IMR-90 (cell line): ENCODE data around the gene TEKT1. TPM values are rescaled to one million over a fixed set of nuclear protein-coding genes. Genes with fewer than 3 reads are reported as not detected.
A peak's percentile ranks its signal among the peaks of the same experiment; 100 is the strongest.

Experiments used
- ATAC-seq: fragments of 200-7000 bp; cut with Tn5 transposase; 2 replicates; pipeline ENCODE4 v1.9.1; 2020; ENCODE audit warnings: low read depth, mild to moderate bottlenecking, moderate library complexity
- BruUV-seq: library from RNA; stranded (reverse); fragments of 400-500 nt; replicated peaks from 2 replicates; lab custom pipeline; 2021; lab: Mats Ljungman, UMichigan
- CTCF ChIA-PET: fragments of 300-600 bp; formaldehyde crosslinking; extraction: SDS; loops from one replicate; lab custom pipeline; 2021; ENCODE audit warnings: antibody characterized with exemption; lab: Yijun Ruan, JAX
- POLR2A ChIA-PET: fragments of 300-600 bp; sonication (Branson Sonifier 250); formaldehyde crosslinking; loops from one replicate; lab custom pipeline; 2022; ENCODE audit warnings: antibody characterized with exemption; ENCODE audit not compliant: unreplicated experiment; lab: Charles Lee
- DNase-seq: peaks from one replicate; pipeline ENCODE4 v3.0.0; 2013
- H2AFZ ChIP-seq: replicated peaks from 2 replicates; pipeline ENCODE3; 2013; ENCODE audit warnings: low read length, mild to moderate bottlenecking; ENCODE audit not compliant: poor library complexity
- H2AK5ac ChIP-seq: 2 replicates; pipeline ENCODE4 v1.6.1; 2013; ENCODE audit warnings: low read depth, low read length, inconsistent platforms
- H2AK9ac ChIP-seq: replicated peaks from 2 replicates; pipeline ENCODE3; 2013; ENCODE audit warnings: mild to moderate bottlenecking, low read depth, low read length, moderate library complexity; ENCODE audit not compliant: poor library complexity
- H2BK120ac ChIP-seq: 2 replicates; pipeline ENCODE4 v1.6.1; 2013; ENCODE audit warnings: low read depth, low read length, inconsistent platforms
- H2BK15ac ChIP-seq: 3 replicates; pipeline ENCODE4 v1.6.1; 2013; ENCODE audit warnings: low read depth, low read length, inconsistent platforms
- H2BK20ac ChIP-seq: 2 replicates; pipeline ENCODE4 v1.6.1; 2013; ENCODE audit warnings: low read depth, mild to moderate bottlenecking, inconsistent platforms, low read length, moderate library complexity
- H2BK5ac ChIP-seq: 2 replicates; pipeline ENCODE4 v1.6.1; 2013; ENCODE audit warnings: mild to moderate bottlenecking, low read depth, low read length, inconsistent platforms; ENCODE audit not compliant: poor library complexity, severe bottlenecking
- H3K14ac ChIP-seq: replicated peaks from 2 replicates; pipeline ENCODE4 v1.6.1; 2013; ENCODE audit warnings: low read depth, low read length, inconsistent platforms
- H3K18ac ChIP-seq: 2 replicates; pipeline ENCODE4 v1.6.1; 2013; ENCODE audit warnings: low read depth, low read length, control low read depth
- H3K23ac ChIP-seq: 2 replicates; pipeline ENCODE4 v1.6.1; 2013; ENCODE audit warnings: low read depth, low read length, inconsistent platforms
- H3K27ac ChIP-seq: 2 replicates; pipeline ENCODE4 v1.5.1; 2013; ENCODE audit warnings: mild to moderate bottlenecking, control low read depth, low read length; ENCODE audit not compliant: insufficient read depth
- H3K27me3 ChIP-seq: 2 replicates; pipeline ENCODE4 v1.6.1; 2013; ENCODE audit warnings: low read length; ENCODE audit not compliant: control insufficient read depth, insufficient read depth
- H3K36me3 ChIP-seq: 2 replicates; pipeline ENCODE4 v1.6.1; 2013; ENCODE audit warnings: low read length, mixed read lengths; ENCODE audit not compliant: control insufficient read depth, insufficient read depth
- H3K4ac ChIP-seq: 2 replicates; pipeline ENCODE4 v1.6.1; 2013; ENCODE audit warnings: low read depth, low read length, inconsistent platforms
- H3K4me1 ChIP-seq: 2 replicates; pipeline ENCODE4 v1.6.1; 2013; ENCODE audit warnings: low read length, mixed read lengths; ENCODE audit not compliant: control insufficient read depth, insufficient read depth
- H3K4me2 ChIP-seq: 2 replicates; pipeline ENCODE4 v1.6.1; 2013; ENCODE audit warnings: low read depth, mild to moderate bottlenecking, control low read depth, low read length, moderate library complexity
- H3K4me3 ChIP-seq: 2 replicates; pipeline ENCODE4 v1.5.1; 2013; ENCODE audit warnings: low read depth, mild to moderate bottlenecking, control low read depth, low read length, moderate library complexity; ENCODE audit not compliant: insufficient read depth
- H3K56ac ChIP-seq: 2 replicates; pipeline ENCODE4 v1.6.1; 2013; ENCODE audit warnings: low read length, inconsistent platforms; ENCODE audit not compliant: insufficient read depth; ENCODE audit errors: extremely low read depth
- H3K79me1 ChIP-seq, 2 experiments: 2 replicates each; pipeline ENCODE4 v1.6.1; 2013; ENCODE audit warnings: low read length in 2 of 2, inconsistent platforms in 1 of 2, low read depth in 1 of 2
- H3K9ac ChIP-seq: 2 replicates; pipeline ENCODE4 v1.6.1; 2013; ENCODE audit warnings: low read depth, low read length, control low read depth
- H3K9me1 ChIP-seq: 2 replicates; pipeline ENCODE4 v1.6.1; 2013; ENCODE audit warnings: low read length, inconsistent platforms; ENCODE audit not compliant: insufficient read depth
- H3K9me3 ChIP-seq: 2 replicates; pipeline ENCODE4 v1.6.1; 2013; ENCODE audit warnings: low read length; ENCODE audit not compliant: control insufficient read depth, insufficient read depth
- H4K20me1 ChIP-seq: 2 replicates; pipeline ENCODE4 v1.6.1; 2013; ENCODE audit warnings: low read length, inconsistent platforms; ENCODE audit not compliant: insufficient read depth
- H4K5ac ChIP-seq: 2 replicates; pipeline ENCODE4 v1.6.1; 2013; ENCODE audit warnings: mild to moderate bottlenecking, low read depth, low read length, control low read depth
- H4K8ac ChIP-seq, 2 experiments: 2 replicates each; pipeline ENCODE4 v1.6.1; 2013; ENCODE audit warnings: low read depth in 2 of 2, low read length in 2 of 2, control low read depth in 1 of 2, inconsistent platforms in 1 of 2
- H4K91ac ChIP-seq: 2 replicates; pipeline ENCODE4 v1.6.1; 2013; ENCODE audit warnings: low read depth, low read length, inconsistent platforms; ENCODE audit not compliant: insufficient read depth
- BHLHE40 ChIP-seq: fragments of 150-350 bp; IDR thresholded peaks from 2 replicates; pipeline ENCODE4 v1.6.1; 2016; ENCODE audit warnings: mild to moderate bottlenecking, low read depth, low read length
- CEBPB ChIP-seq: IDR thresholded peaks from 2 replicates; pipeline ENCODE4 v1.6.1; 2012; ENCODE audit warnings: low read depth, low read length, improper control_type of control experiment
- CHD1 ChIP-seq: IDR thresholded peaks from 2 replicates; pipeline ENCODE4 v1.6.1; 2012; ENCODE audit warnings: low read depth, low read length, improper control_type of control experiment
- ELK1 ChIP-seq: fragments of 150-350 bp; IDR thresholded peaks from 2 replicates; pipeline ENCODE4 v1.6.1; 2016; ENCODE audit warnings: low read depth, mild to moderate bottlenecking, low read length, moderate library complexity, borderline replicate concordance
- FOS ChIP-seq: fragments of 150-350 bp; IDR thresholded peaks from 2 replicates; pipeline ENCODE4 v1.6.1; 2016; ENCODE audit warnings: low read depth, low read length
- MAFK ChIP-seq: IDR thresholded peaks from 2 replicates; pipeline ENCODE4 v1.6.1; 2012; ENCODE audit warnings: low read depth, low read length, improper control_type of control experiment
- MAZ ChIP-seq: IDR thresholded peaks from 2 replicates; pipeline ENCODE4 v1.6.1; 2012; ENCODE audit warnings: low read depth, mild to moderate bottlenecking, low read length, improper control_type of control experiment, moderate library complexity, borderline replicate concordance
- MXI1 ChIP-seq: IDR thresholded peaks from 2 replicates; pipeline ENCODE4 v1.6.1; 2012; ENCODE audit warnings: low read depth, mild to moderate bottlenecking, low read length, moderate library complexity, borderline replicate concordance
- NFE2L2 ChIP-seq: fragments of 150-350 bp; IDR thresholded peaks from 2 replicates; pipeline ENCODE4 v1.6.1; 2016; ENCODE audit warnings: low read depth, mild to moderate bottlenecking, low read length
- POLR2A ChIP-seq: IDR thresholded peaks from 2 replicates; pipeline ENCODE4 v1.6.1; 2012; ENCODE audit warnings: mild to moderate bottlenecking, low read depth, low read length
- RCOR1 ChIP-seq: IDR thresholded peaks from 2 replicates; pipeline ENCODE4 v1.6.1; 2012; ENCODE audit warnings: mild to moderate bottlenecking, low read length, improper control_type of control experiment; ENCODE audit not compliant: insufficient replicate concordance
- RFX5 ChIP-seq: IDR thresholded peaks from 2 replicates; pipeline ENCODE4 v1.8.0; 2012; ENCODE audit warnings: low read depth, mild to moderate bottlenecking, low read length, moderate library complexity
- SMC3 ChIP-seq: fragments of 150-350 bp; IDR thresholded peaks from 2 replicates; pipeline ENCODE4 v1.6.1; 2016; ENCODE audit warnings: low read depth, mild to moderate bottlenecking, antibody characterized with exemption, low read length, moderate library complexity
- USF2 ChIP-seq: fragments of 150-350 bp; IDR thresholded peaks from 2 replicates; pipeline ENCODE4 v1.6.1; 2017; ENCODE audit warnings: mild to moderate bottlenecking, antibody characterized with exemption, low read length, low read depth
- WGBS, 2 experiments: methylation state at CpG; one replicate each; pipeline versions ENCODE4 v1.1.5 to v1.1.7; 2013; ENCODE audit warnings: missing lambda C conversion rate in 2 of 2; ENCODE audit not compliant: insufficient read length in 1 of 2; ENCODE audit errors: extremely low coverage in 2 of 2; 5-methylcytosine and 5-hydroxymethylcytosine counted together
- dilution Hi-C: fragments of 300-500 bp; cut with HindIII; formaldehyde crosslinking; loops from one replicate; pipeline ENCODE4 v1.14.3; 2018; ENCODE audit warnings: low sequenced_read_pairs; ENCODE audit not compliant: unreplicated experiment
- in situ Hi-C: fragments of 300-500 bp; cut with MboI; formaldehyde crosslinking; loops from 3 replicates; pipeline ENCODE4 v1.14.3; 2019; ENCODE audit warnings: low sequenced_read_pairs, inconsistent platforms, mixed read lengths
- intact Hi-C: fragments of 100-400 bp; cut with micrococcal nuclease; formaldehyde crosslinking; loops from 2 replicates; pipeline ENCODE4 v1.10.0; 2022
- polyA plus RNA-seq, 3 experiments: library from polyadenylated mRNA; depleted of rRNA; stranded (reverse); fragments of >200 nt; gene quantifications; 2 replicates each; pipeline ENCODE4 v1.2.3, GENCODE V29; 2012; ENCODE audit warnings: low replicate concordance in 1 of 3
- total RNA-seq: library from RNA; depleted of rRNA; stranded (reverse); fragments of >200 nt; gene quantifications from 2 replicates; pipeline ENCODE4 v1.2.3, GENCODE V29; 2012
- TF ChIP-seq, protein P1 (sequence below): conservative IDR thresholded peaks from 2 replicates; pipeline ENCODE4 v1.5.1; 2012; ENCODE audit warnings: mild to moderate bottlenecking, low read depth, low read length, improper control_type of control experiment

TEKT1 gene
- total and polyA plus RNA-seq, 2 of the 4 experiments (the other 2 are of a cell fraction): not detected

- in situ Hi-C loops: no loop called here
- H4K91ac ChIP-seq: peak overlapping the region; percentile 95
- H3K4me2 ChIP-seq: no peak overlapping the region
- no peak overlapping the region; the same call in 1 of the 2 replicates for H3K9ac ChIP-seq
- H3K14ac ChIP-seq: peak overlapping the region; percentile 90
- peak overlapping the region; percentile 68 for H2AFZ ChIP-seq
- WGBS, 2 experiments: no CpG with 5 or more reads among the region's 6 CpGs
- H4K20me1 ChIP-seq: no peaks in the 10 kb centered on the region
- peak overlapping the region; percentile 94 for H3K4ac ChIP-seq
- H3K36me3 ChIP-seq: no peaks in the 10 kb centered on the region
- H3K9me1 ChIP-seq: peaks cover 12% of the 10 kb centered on the region
- ChIA-PET CTCF (no interaction called here), POLR2A (no interaction called here)
- H2BK20ac ChIP-seq: peak overlapping the region; percentile 94
- TF ChIP-seq MXI1 (no peak), ELK1 (no peak), RFX5 (no peak), USF2 (no peak), CEBPB (no peak), MAFK (no peak), MAZ (no peak), SMC3 (no peak), NFE2L2 (no peak), CHD1 (no peak), FOS (no peak), RCOR1 (no peak), BHLHE40 (no peak), POLR2A (no peak)
- TF ChIP-seq, protein P1, sequence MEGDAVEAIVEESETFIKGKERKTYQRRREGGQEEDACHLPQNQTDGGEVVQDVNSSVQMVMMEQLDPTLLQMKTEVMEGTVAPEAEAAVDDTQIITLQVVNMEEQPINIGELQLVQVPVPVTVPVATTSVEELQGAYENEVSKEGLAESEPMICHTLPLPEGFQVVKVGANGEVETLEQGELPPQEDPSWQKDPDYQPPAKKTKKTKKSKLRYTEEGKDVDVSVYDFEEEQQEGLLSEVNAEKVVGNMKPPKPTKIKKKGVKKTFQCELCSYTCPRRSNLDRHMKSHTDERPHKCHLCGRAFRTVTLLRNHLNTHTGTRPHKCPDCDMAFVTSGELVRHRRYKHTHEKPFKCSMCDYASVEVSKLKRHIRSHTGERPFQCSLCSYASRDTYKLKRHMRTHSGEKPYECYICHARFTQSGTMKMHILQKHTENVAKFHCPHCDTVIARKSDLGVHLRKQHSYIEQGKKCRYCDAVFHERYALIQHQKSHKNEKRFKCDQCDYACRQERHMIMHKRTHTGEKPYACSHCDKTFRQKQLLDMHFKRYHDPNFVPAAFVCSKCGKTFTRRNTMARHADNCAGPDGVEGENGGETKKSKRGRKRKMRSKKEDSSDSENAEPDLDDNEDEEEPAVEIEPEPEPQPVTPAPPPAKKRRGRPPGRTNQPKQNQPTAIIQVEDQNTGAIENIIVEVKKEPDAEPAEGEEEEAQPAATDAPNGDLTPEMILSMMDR: no peak
- intact Hi-C loops: loop anchor here (2.0 to 10.0 kb wide), 2 partner anchors 89 to 261 kb away; a partner anchor contains a TSS
- H2AK5ac ChIP-seq: peak overlapping the region; percentile 81
- peak overlapping the region; percentile 83 for H2BK5ac ChIP-seq
- no peak overlapping the region for H2AK9ac ChIP-seq
- H4K5ac ChIP-seq: peak overlapping the region; percentile 84; the same call in 1 of the 2 replicates
- no peak overlapping the region for H3K4me3 ChIP-seq
- H3K9me3 ChIP-seq: no peaks in the 10 kb centered on the region
- dilution Hi-C loops: no loop called here
- no peaks in the 10 kb centered on the region for H3K27me3 ChIP-seq
- no peaks in the 10 kb centered on the region for H3K79me1 ChIP-seq
- peak overlapping the region; percentile 95 for H2BK120ac ChIP-seq
- peak overlapping the region; percentile 75 to 91 for H4K8ac ChIP-seq
- H3K4me1 ChIP-seq: peaks cover 15% of the 10 kb centered on the region
- peak overlapping the region; percentile 75 for H3K18ac ChIP-seq
- H3K27ac ChIP-seq: peak overlapping the region; percentile 54
- H3K23ac ChIP-seq: peak overlapping the region; percentile 91
- peak overlapping the region; percentile 75 for H2BK15ac ChIP-seq
- DNase-seq (no peak), ATAC-seq (no peak)
- H3K56ac ChIP-seq: peak overlapping the region; percentile 93
- no TSS peak for BruUV-seq
Observed at GRCh38 chr17:6753546-6753945, 78.0 kb downstream of the TEKT1 start.
